Breast epithelium (tissue), 4 donors: ENCODE results near the gene LEKR1. TPM values are rescaled to one million over a fixed set of nuclear protein-coding genes. Genes with fewer than 3 reads are reported as not detected.

Source experiments
- DNase-seq, 2 donors: peaks; one replicate each; pipeline ENCODE4 v3.0.0-alpha.2; 2019; ENCODE audit warnings: low spot score in 2 of 2
- H3K27ac ChIP-seq, 2 donors: fragments of 200-600 bp; sonication (generic) in 1 of 2; one replicate each; pipeline ENCODE4 v1.5.1; 2016 to 2019; ENCODE audit warnings: mild to moderate bottlenecking in 1 of 2
- H3K27me3 ChIP-seq, 2 donors: fragments of 200-600 bp; sonication (generic) in 1 of 2; one replicate each; pipeline versions ENCODE4 v1.5.1 to v1.6.0; 2017 to 2019; ENCODE audit warnings: control low read depth in 1 of 2, mild to moderate bottlenecking in 1 of 2
- H3K36me3 ChIP-seq: fragments of 200-600 bp; one replicate; pipeline ENCODE4 v1.5.1; 2019
- H3K4me1 ChIP-seq, 2 donors: fragments of 200-600 bp; sonication (generic); one replicate each; pipeline ENCODE4 v1.5.1; 2016 to 2019; ENCODE audit warnings: control low read depth in 1 of 2
- H3K4me3 ChIP-seq, 3 donors: fragments of 200-600 bp; sonication (generic); 1 replicate in 2 of 3; 2 replicates in 1 of 3; pipeline ENCODE4 v1.5.1; 2016 to 2019; ENCODE audit warnings: mild to moderate bottlenecking in 3 of 3, moderate library complexity in 2 of 3
- H3K9me3 ChIP-seq, 2 donors: fragments of 200-600 bp; sonication (generic) in 1 of 2; one replicate each; pipeline ENCODE4 v1.5.1; 2016 to 2019; ENCODE audit warnings: control low read depth in 1 of 2
- POLR2A ChIP-seq: fragments of 450-650 bp; IDR thresholded peaks from one replicate; pipeline ENCODE4 v1.6.1; 2016; ENCODE audit warnings: antibody characterized with exemption, mild to moderate bottlenecking, moderate library complexity
- POLR2AphosphoS5 ChIP-seq, 3 donors: sonication (generic); formaldehyde crosslinking; IDR thresholded peaks; one replicate each; pipeline ENCODE4 v1.6.1; 2017; ENCODE audit warnings: antibody characterized with exemption in 3 of 3
- intact Hi-C: fragments of 100-400 bp; cut with DNase I; formaldehyde crosslinking; loops from one replicate; pipeline ENCODE4 v1.15.1; 2023; ENCODE audit warnings: low total_unique reads
- total RNA-seq, 3 donors: library from RNA; depleted of rRNA; stranded (reverse); fragments of >200 nt; gene quantifications; one replicate each; pipeline ENCODE4 v1.1.0, GENCODE V29; 2016
- TF ChIP-seq, protein P1 (sequence below), 3 donors: fragments of 450-650 bp; IDR thresholded peaks; one replicate each; pipeline ENCODE4 v1.5.1; 2016 to 2017; ENCODE audit warnings: antibody characterized with exemption in 3 of 3, mild to moderate bottlenecking in 3 of 3, moderate library complexity in 3 of 3

The LEKR1 gene
- total RNA-seq, 3 donors from 2014 or later, result 1.6 to 8.0 (median 2.3) TPM

DNA sequence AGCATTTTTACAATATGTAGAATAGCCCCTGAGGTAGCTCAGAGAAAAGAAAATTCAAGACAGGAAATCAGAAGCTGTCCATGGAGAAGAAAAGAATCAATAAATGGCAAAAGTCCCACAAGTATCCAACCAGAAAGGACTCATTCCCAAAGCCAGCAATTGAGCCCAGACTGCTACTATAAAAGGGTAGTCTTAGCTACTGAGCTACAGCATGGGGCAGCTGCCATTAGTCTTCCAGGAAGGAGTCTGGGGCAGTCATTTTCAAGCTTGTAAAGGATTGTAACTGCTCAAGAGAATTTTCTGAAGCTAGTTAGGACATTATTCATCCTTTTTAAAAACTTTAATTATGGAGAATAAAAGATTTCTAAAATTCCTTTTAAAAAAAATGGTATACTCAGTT lies 10.5 kb downstream of the LEKR1 start:
- Histone ChIP-seq H3K4me3 (no peak overlapping the region), H3K9me3 (no peaks in the 10 kb centered on the region), H3K36me3 (no peaks in the 10 kb centered on the region), H3K27ac (no peak overlapping the region), H3K4me1 (no peaks in the 10 kb centered on the region), H3K27me3 (no peaks in the 10 kb centered on the region)
- TF ChIP-seq POLR2A, result no peak
- intact Hi-C loops, result no loop called here
- DNase-seq, result no peak

GRCh38 chr3:156837115-156837514 lies 11.0 kb downstream of the LEKR1 start:
- intact Hi-C loops, result no loop called here
- no peak for DNase-seq
- Histone ChIP-seq H3K27me3 (no peaks in the 10 kb centered on the region), H3K36me3 (no peaks in the 10 kb centered on the region), H3K4me3 (no peak overlapping the region), H3K9me3 (no peaks in the 10 kb centered on the region), H3K27ac (no peak overlapping the region), H3K4me1 (no peaks in the 10 kb centered on the region)
- TF ChIP-seq, protein P1, sequence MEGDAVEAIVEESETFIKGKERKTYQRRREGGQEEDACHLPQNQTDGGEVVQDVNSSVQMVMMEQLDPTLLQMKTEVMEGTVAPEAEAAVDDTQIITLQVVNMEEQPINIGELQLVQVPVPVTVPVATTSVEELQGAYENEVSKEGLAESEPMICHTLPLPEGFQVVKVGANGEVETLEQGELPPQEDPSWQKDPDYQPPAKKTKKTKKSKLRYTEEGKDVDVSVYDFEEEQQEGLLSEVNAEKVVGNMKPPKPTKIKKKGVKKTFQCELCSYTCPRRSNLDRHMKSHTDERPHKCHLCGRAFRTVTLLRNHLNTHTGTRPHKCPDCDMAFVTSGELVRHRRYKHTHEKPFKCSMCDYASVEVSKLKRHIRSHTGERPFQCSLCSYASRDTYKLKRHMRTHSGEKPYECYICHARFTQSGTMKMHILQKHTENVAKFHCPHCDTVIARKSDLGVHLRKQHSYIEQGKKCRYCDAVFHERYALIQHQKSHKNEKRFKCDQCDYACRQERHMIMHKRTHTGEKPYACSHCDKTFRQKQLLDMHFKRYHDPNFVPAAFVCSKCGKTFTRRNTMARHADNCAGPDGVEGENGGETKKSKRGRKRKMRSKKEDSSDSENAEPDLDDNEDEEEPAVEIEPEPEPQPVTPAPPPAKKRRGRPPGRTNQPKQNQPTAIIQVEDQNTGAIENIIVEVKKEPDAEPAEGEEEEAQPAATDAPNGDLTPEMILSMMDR (IDR thresholded peaks at IDR 0.05), result no peak
- no peak for TF ChIP-seq POLR2A
- no peak for TF ChIP-seq POLR2AphosphoS5 (IDR thresholded peaks at IDR 0.05)

DNA sequence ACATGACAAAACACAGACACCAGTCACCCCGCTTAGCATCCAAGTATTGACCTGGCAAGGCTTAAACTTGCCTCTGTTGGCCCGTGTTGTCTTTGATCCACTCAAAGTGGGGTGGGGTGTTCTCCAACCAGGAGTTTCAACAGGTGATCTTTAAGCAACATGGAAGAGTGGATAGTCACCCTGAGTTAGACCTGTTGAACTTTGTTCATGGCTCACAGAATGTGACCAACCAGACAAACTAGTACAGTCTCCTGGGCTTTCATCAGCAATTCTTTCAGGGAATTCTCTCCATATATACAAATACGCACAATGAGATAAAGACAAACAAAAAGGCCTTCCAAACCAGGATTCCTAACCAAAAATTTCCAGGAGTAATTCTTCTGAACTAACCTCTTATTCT lies 11.9 kb downstream of the LEKR1 start:
- Histone ChIP-seq H3K4me1 (no peaks in the 10 kb centered on the region), H3K4me3 (no peak overlapping the region), H3K27ac (no peak overlapping the region), H3K27me3 (no peaks in the 10 kb centered on the region), H3K36me3 (no peaks in the 10 kb centered on the region), H3K9me3 (no peaks in the 10 kb centered on the region)
- intact Hi-C loops, result no loop called here
- TF ChIP-seq POLR2AphosphoS5 (IDR thresholded peaks at IDR 0.05) (no peak), POLR2A (no peak)
- TF ChIP-seq, protein P1 (IDR thresholded peaks at IDR 0.05), result no peak
- no peak for DNase-seq

GRCh38 chr3:156840826-156841689 lies 14.9 kb downstream of the LEKR1 start:
- H3K9me3 ChIP-seq, result no peaks in the 10 kb centered on the region
- H3K27ac ChIP-seq, result no peak overlapping the region
- no peak for TF ChIP-seq POLR2AphosphoS5 (IDR thresholded peaks at IDR 0.05)
- TF ChIP-seq, protein P1 (IDR thresholded peaks at IDR 0.05), result no peak
- no peak for TF ChIP-seq POLR2A
- no peaks in the 10 kb centered on the region for H3K36me3 ChIP-seq
- H3K27me3 ChIP-seq, result no peaks in the 10 kb centered on the region
- no peaks in the 10 kb centered on the region for H3K4me1 ChIP-seq
- intact Hi-C loops, result no loop called here
- DNase-seq, result no peak
- no peak overlapping the region for H3K4me3 ChIP-seq

- H3K36me3 ChIP-seq, result no peaks in the 10 kb centered on the region
- H3K4me1 ChIP-seq, result no peaks in the 10 kb centered on the region
- no peak overlapping the region for H3K27ac ChIP-seq
- no peak for DNase-seq
- no peak for TF ChIP-seq POLR2AphosphoS5 (IDR thresholded peaks at IDR 0.05)
- no peak for TF ChIP-seq POLR2A
- H3K9me3 ChIP-seq, result no peaks in the 10 kb centered on the region
- no peaks in the 10 kb centered on the region for H3K27me3 ChIP-seq
- intact Hi-C loops, result loop anchor here (1.0 kb wide), 1 partner anchor 9 kb away; no protein-coding TSS in a partner anchor
- no peak overlapping the region for H3K4me3 ChIP-seq
These were observed 17.1 kb downstream of the LEKR1 start for GRCh38 chr3:156843071-156843808.
